Chondrocyte (in vitro differentiated cells): ENCODE results near the gene PDIA4. TPM values are rescaled to one million over a fixed set of nuclear protein-coding genes. Genes with fewer than 3 reads are reported as not detected.
A peak's percentile ranks its signal among the peaks of the same experiment; 100 is the strongest.

ENCODE experiments used
- DNase-seq: peaks from one replicate; pipeline ENCODE4 v3.0.0; 2021; ENCODE audit warnings: mixed read lengths, low spot score
- H3K27ac Mint-ChIP-seq: one replicate; pipeline ENCODE4 v1.8.0; 2021; ENCODE audit warnings: mild to moderate bottlenecking, moderate library complexity, mixed read lengths; ENCODE audit not compliant: unreplicated experiment
- H3K27me3 Mint-ChIP-seq: 2 replicates; pipeline ENCODE4 v1.8.0; 2021; ENCODE audit warnings: low read depth, mixed read lengths
- H3K36me3 Mint-ChIP-seq: 2 replicates; pipeline ENCODE4 v1.8.0; 2021; ENCODE audit warnings: low read depth, mixed read lengths
- H3K4me1 Mint-ChIP-seq: 2 replicates; pipeline ENCODE4 v1.8.0; 2021; ENCODE audit warnings: low read depth, mild to moderate bottlenecking, mixed read lengths
- H3K4me3 Mint-ChIP-seq: one replicate; pipeline ENCODE4 v1.8.0; 2021; ENCODE audit warnings: mild to moderate bottlenecking, moderate library complexity, mixed read lengths; ENCODE audit not compliant: unreplicated experiment
- H3K9me3 Mint-ChIP-seq: 2 replicates; pipeline ENCODE4 v1.8.0; 2021; ENCODE audit warnings: low read depth, mixed read lengths
- CTCF ChIP-seq: fragments of 200-600 bp; sonication (generic); IDR thresholded peaks from 2 replicates; pipeline ENCODE4 v1.5.0; 2021; ENCODE audit warnings: antibody characterized with exemption, mild to moderate bottlenecking, moderate library complexity
- total RNA-seq: library from RNA; stranded (reverse); gene quantifications from 3 replicates; pipeline ENCODE4 v1.2.1, GENCODE V29; 2021

PDIA4 gene
- total RNA-seq, 1 donor from 2014 or later, result 140 TPM

- Mint-ChIP-seq H3K4me3 (no peak overlapping the region), H3K36me3 (no peaks in the 10 kb centered on the region), H3K4me1 (peaks cover 20% of the 10 kb centered on the region), H3K27ac (no peak overlapping the region), H3K9me3 (no peaks in the 10 kb centered on the region), H3K27me3 (no peaks in the 10 kb centered on the region)
- no peak for TF ChIP-seq CTCF
- DNase-seq, result no peak
Observed at GRCh38 chr7:148959726-148960125, 68.6 kb downstream of the PDIA4 start.

DNA sequence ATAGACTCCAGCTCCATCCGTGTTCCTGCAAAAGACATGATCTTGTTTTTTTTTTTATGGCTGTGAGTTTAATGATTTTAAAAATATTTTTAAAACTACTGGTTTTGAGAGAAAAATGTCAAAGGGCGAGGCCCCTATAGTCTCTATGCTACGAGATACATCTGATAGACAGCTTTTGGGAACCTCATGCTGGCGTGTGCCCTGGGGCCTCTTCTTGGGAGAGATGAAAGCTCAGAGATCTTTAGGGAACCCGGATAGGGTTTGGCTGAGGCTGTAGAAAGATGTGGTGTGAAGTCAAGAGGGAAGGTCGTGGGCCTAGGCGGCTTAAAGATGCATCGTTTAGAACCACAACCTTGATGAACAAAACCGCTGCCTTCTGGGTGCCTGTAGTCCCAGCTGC, 70.2 kb downstream of the PDIA4 start:
- H3K9me3 Mint-ChIP-seq, result no peaks in the 10 kb centered on the region

GRCh38 chr7:148954766-148955165, 73.5 kb downstream of the PDIA4 start:
- no peaks in the 10 kb centered on the region for H3K27me3 Mint-ChIP-seq
- no peak overlapping the region for H3K4me3 Mint-ChIP-seq
- TF ChIP-seq CTCF, result no peak
- peak; percentile 46 for DNase-seq
- H3K27ac Mint-ChIP-seq, result no peak overlapping the region
- no peaks in the 10 kb centered on the region for H3K9me3 Mint-ChIP-seq
- peaks cover 2% of the 10 kb centered on the region for H3K36me3 Mint-ChIP-seq
- H3K4me1 Mint-ChIP-seq, result no peaks in the 10 kb centered on the region

More for the DNA sequence above, 70.2 kb downstream of the PDIA4 start:
- Mint-ChIP-seq H3K36me3 (peaks cover 2% of the 10 kb centered on the region), H3K27me3 (no peaks in the 10 kb centered on the region), H3K4me3 (no peak overlapping the region), H3K27ac (no peak overlapping the region), H3K4me1 (peaks cover 6% of the 10 kb centered on the region)
- TF ChIP-seq CTCF, result no peak
- no peak for DNase-seq

- DNase-seq, result peak; percentile 37
- H3K36me3 Mint-ChIP-seq, result peaks cover 2% of the 10 kb centered on the region
- H3K4me3 Mint-ChIP-seq, result no peak overlapping the region
- no peaks in the 10 kb centered on the region for H3K27me3 Mint-ChIP-seq
- H3K9me3 Mint-ChIP-seq, result no peaks in the 10 kb centered on the region
- H3K4me1 Mint-ChIP-seq, result no peaks in the 10 kb centered on the region
- no peak for TF ChIP-seq CTCF
- H3K27ac Mint-ChIP-seq, result no peak overlapping the region
Observed at GRCh38 chr7:148953676-148954075, 74.6 kb downstream of the PDIA4 start.

Other genes with a start within 250 kb of the PDIA4 start
- gene EZH2, start 144.2 kb downstream of the PDIA4 start, total RNA-seq, result 10.6 to 11.0 TPM (median 10.6 TPM) in 3 replicates
- 7.2 to 7.7 TPM (median 7.3 TPM) in 3 replicates for gene ZNF786, start 62.2 kb upstream of the PDIA4 start, total RNA-seq
- 4.0 to 4.5 TPM (median 4.1 TPM) in 3 replicates for gene ZNF425, start 97.8 kb upstream of the PDIA4 start, total RNA-seq
- 14.9 to 18.1 TPM (median 15.8 TPM) in 3 replicates for gene ZNF398, start 118.9 kb upstream of the PDIA4 start, total RNA-seq
- 24.5 to 26.3 TPM (median 24.9 TPM) in 3 replicates for gene ZNF282, start 167.0 kb upstream of the PDIA4 start, total RNA-seq
- gene ZNF212, start 211.1 kb upstream of the PDIA4 start, total RNA-seq, result 7.9 to 10.5 TPM (median 7.9 TPM) in 3 replicates
- 19.0 to 22.8 TPM (median 19.9 TPM) in 3 replicates for gene ZNF783, start 233.7 kb upstream of the PDIA4 start, total RNA-seq